T-helper 1 cell (primary cell): ENCODE results near the gene ATP1B2.
A peak's percentile ranks its signal among the peaks of the same experiment; 100 is the strongest.
"Not testable (repeated sequence)": the region's sequence is repeated elsewhere in the genome, so short reads cannot be mapped to it uniquely, and the experiment has no call there.

Source experiments
- DNase-seq, 5 donors: peaks; one replicate each; pipeline ENCODE4 v3.0.0-alpha.2; 2012 to 2020
- total RNA-seq, 4 donors: gene quantifications; one replicate each; lab custom pipeline; 2026; lab: John Stamatoyannopoulos, UW

The ATP1B2 gene
- 0.46 to 1.3 (median 0.63) reads per million in 4 donors for total RNA-seq

DNA sequence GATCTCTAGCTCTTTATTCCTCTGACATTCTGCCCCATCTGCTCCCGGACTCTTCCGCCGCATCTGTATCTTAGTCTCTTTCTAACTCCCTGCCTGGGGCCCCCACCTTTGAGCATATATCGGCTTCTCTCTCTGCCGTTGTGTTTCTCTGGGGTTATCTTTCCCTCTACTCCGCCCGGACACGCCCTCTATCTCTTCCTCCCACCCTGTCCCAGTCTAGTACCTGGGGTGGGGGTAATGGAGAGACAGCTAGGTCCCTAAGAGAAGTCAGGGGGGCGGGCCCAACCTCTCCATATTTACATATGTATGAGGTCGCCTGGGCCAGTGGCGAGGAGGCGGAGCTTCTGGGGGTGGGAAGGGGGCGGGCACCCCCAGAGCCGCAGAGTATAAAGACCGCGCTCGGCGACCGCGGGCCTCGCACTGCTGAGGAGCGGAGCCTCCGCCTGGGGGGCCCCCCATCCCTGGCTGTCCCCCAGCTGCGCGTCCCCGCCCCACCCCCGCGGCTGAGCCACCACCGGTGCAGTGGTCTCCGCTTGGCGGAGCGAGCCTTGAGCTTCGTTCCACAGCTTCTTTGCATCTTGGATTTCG, at the start of gene ATP1B2:
Gene ATP1B2, plus strand, starts transcription at position 418 of the 588 bp plus-strand sequence. CDS start 593 bp downstream, outside the sequence.
- peak; percentile 60 to 74 (median 64) for DNase-seq

DNA sequence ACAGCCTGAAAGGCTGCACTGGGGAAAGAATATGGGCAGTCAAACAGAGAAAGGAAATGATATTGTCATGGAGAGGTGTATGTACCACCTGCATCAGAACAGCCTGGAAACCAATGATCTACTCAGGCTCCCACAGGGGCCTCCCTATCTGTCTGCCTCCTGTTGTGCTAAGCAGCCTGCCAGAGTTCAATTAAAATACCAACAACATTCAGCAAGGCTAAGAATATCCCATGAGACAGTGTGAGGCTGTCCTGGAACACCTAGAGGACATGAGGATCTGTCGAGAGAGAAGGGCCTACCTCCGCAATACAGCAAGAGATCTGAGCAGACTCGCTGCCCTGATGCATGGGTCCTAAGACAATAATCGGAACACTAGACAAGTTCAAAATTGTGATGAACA, 44.4 kb upstream of the ATP1B2 start:
- DNase-seq = no peak

GRCh38 chr17:7610641-7611040, 40.1 kb upstream of the ATP1B2 start:
- DNase-seq = no peak

GRCh38 chr17:7611635-7612293, 39.0 kb upstream of the ATP1B2 start:
- no peak for DNase-seq

DNA sequence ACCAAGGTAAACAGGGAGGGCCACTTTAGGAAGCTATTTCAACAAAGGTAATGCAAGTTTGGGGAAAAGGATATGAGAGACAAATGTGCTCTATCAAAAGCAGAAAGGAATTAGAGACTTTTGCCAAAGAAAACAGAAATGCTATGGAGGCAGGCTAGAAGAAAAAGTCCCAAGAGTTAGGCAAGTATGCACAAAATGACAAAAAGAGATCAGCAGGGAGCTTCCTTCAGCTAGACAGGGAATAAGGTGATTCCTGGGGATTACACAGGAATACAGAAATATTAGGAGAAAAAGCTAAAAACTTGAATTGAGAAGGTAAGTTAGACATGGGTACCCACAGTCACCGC, 38.5 kb upstream of the ATP1B2 start:
- DNase-seq = no peak

GRCh38 chr17:7613769-7614424, 36.8 kb upstream of the ATP1B2 start:
- DNase-seq = no peak

GRCh38 chr17:7614425-7615264, 36.1 kb upstream of the ATP1B2 start, which contains the start of gene FXR2:
FXR2 (minus strand) TSS chr17:7614897; CDS start chr17:7614532, 365 bp downstream.
- DNase-seq = peak; percentile 98 to 100 (median 98)

GRCh38 chr17:7615265-7615747, 35.4 kb upstream of the ATP1B2 start:
- DNase-seq = no peak

- no peak for DNase-seq
Measured at GRCh38 chr17:7618608-7619007, 32.1 kb upstream of the ATP1B2 start.

DNA sequence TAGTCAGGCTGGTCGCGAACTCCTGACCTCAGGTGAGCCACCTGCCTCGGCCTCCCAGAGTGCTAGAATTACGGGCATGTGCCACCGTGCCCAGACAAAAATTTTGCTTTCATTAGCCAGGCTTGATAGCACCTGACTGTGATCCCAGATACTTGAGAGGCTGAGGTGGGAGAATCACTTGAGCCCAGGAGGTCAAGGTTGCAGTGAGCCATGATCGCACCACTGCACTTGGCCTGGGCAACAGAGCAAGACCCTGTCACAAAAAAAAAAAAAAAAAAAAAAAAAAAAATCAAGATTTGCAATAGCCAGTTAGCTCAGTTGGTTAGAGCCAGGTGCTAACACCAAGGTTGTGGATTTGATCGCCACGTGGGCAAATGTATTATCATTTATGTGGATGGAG, 29.9 kb upstream of the ATP1B2 start:
- DNase-seq = no peak

DNA sequence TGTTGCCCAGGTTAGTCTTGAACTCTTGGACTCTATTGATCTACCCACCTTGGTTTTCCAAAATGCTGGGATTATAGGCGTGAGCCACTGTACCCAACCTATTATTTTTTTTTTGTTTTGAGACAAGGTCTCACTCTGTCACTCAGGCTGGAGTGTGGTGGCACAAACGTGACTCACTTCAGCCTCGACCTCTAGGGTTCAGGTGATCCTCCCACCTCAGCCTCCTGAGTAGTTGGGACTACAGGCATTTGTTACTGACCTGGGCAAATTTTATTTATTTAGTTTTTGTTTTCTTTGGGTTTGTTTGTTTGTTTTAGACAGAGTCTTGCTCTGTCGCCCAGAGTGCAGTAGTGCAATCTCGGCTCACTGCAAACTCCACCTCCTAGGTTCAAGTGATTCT, 27.1 kb upstream of the ATP1B2 start:
- no peak for DNase-seq

GRCh38 chr17:7625749-7626148, 25.0 kb upstream of the ATP1B2 start:
- not testable (repeated sequence) for DNase-seq

- DNase-seq = no peak
Measured at GRCh38 chr17:7626307-7626706, 24.4 kb upstream of the ATP1B2 start.

DNA sequence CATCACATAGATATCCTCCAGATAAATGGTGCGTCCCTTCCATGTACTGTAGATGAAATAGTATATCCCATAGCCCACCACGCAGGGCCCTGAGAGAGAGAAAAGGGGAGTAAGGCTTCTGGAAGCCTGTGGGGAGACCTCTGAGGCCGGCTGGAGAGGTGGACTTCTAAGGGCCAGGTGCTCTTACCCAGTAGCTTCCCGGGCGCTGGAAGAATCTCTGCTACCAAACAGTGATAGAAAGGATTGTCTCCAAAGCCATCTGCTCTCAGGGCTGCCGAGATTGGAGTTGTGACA, 23.8 kb upstream of the ATP1B2 start:
- DNase-seq = no peak

GRCh38 chr17:7627250-7628121, 23.2 kb upstream of the ATP1B2 start, which contains the start of gene SAT2:
SAT2 (minus strand) TSS chr17:7627821; CDS start chr17:7627635, 186 bp downstream.
- DNase-seq = peak; percentile 74 to 91 (median 83)

GRCh38 chr17:7629939-7630571, 20.7 kb upstream of the ATP1B2 start, which contains the start of gene SHBG:
SHBG (plus strand) TSS chr17:7630135; CDS start chr17:7630173, 38 bp downstream.
- no peak for DNase-seq

GRCh38 chr17:7631398-7632380, 19.0 kb upstream of the ATP1B2 start:
- no peak for DNase-seq

DNA sequence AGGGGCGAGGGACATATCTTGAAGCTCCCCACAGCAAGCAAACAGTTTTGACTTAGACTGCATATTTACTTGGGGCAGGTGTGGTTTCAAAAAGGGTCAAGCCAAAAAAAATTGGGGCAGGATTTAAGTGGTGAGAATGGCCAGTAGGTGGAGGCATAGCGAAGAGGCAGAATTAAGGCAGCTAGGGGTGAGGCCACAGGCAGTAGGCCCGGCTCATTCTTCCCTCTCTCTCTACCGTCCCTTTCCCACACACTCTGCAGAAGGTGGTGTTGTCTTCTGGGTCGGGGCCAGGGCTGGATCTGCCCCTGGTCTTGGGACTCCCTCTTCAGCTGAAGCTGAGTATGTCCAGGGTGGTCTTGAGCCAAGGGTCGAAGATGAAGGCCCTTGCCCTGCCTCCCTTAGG, 18.2 kb upstream of the ATP1B2 start:
- peak in 1 of 5 donors; percentile 54 for DNase-seq

DNA sequence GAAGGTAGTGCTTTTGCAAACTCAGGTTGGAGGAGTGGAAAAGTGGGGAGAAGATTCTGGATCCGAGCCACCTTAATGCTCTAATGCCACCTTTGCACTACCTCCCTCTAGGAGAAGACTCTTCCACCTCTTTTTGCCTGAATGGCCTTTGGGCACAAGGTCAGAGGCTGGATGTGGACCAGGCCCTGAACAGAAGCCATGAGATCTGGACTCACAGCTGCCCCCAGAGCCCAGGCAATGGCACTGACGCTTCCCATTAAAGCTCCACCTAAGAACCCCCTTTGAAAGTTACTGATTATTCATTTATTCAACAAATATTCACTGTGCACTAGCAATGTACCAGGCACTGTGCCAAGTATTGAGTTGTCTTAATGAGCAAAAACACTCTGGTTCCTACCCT, 17.6 kb upstream of the ATP1B2 start:
- no peak for DNase-seq

- DNase-seq = no peak
Measured at GRCh38 chr17:7634384-7634783, 16.3 kb upstream of the ATP1B2 start.
